K562 (cell line): Measurements from ENCODE around the gene RNU6-1. TPM values are rescaled to one million over a fixed set of nuclear protein-coding genes. Genes with fewer than 3 reads are reported as not detected.

Experiments used
- CHD2 ChIP-seq: IDR thresholded peaks from 2 replicates; pipeline ENCODE4 v1.6.1; 2011; ENCODE audit warnings: low read depth, low read length
- E2F3 ChIP-seq: fragments of 250-450 bp; sonication (Bioruptor Pico); IDR thresholded peaks from 2 replicates; pipeline ENCODE4 v1.4.0; 2020; ENCODE audit warnings: mild to moderate bottlenecking
- FOSL1 ChIP-seq: fragments of 200-800 bp; sonication (Bioruptor generic); conservative IDR thresholded peaks from 2 replicates; pipeline ENCODE4 v1.6.1; 2016; ENCODE audit warnings: missing genetic modification characterization, missing compliant biosample characterization
- PPARD ChIP-seq: fragments of 250-450 bp; sonication (Bioruptor Pico); IDR thresholded peaks from 2 replicates; pipeline ENCODE4 v1.8.0; 2022; ENCODE audit warnings: inconsistent platforms, mild to moderate bottlenecking, moderate library complexity
- PREB ChIP-seq: sonication (generic); formaldehyde crosslinking; IDR thresholded peaks from 2 replicates; pipeline ENCODE4 v1.8.1; 2023; ENCODE audit warnings: mild to moderate bottlenecking, missing genetic modification reagents
- RAD21 ChIP-seq, 2 experiments: fragments of 250-450 bp in 1 of 2; fragments of 450-650 bp in 1 of 2; sonication (Bioruptor Pico) in 1 of 2; formaldehyde crosslinking in 1 of 2; IDR thresholded peaks in 1 of 2; conservative IDR thresholded peaks in 1 of 2; 2 replicates each; pipeline versions ENCODE4 v1.4.0 to v1.8.0; 2020 to 2022; ENCODE audit warnings: mild to moderate bottlenecking in 2 of 2, moderate library complexity in 1 of 2
- RBM14 ChIP-seq: fragments of 200-400 bp; formaldehyde crosslinking; IDR thresholded peaks from 2 replicates; pipeline ENCODE4 v1.6.1; 2018; ENCODE audit warnings: low read depth, mild to moderate bottlenecking, low read length, moderate library complexity, borderline replicate concordance; ENCODE audit not compliant: insufficient read depth
- RNF219 ChIP-seq: fragments of 250-450 bp; sonication (Bioruptor Pico); IDR thresholded peaks from 2 replicates; pipeline ENCODE4 v1.5.0; 2022; ENCODE audit warnings: mild to moderate bottlenecking
- TAF7 ChIP-seq: fragments of 450-650 bp; IDR thresholded peaks from 2 replicates; pipeline ENCODE4 v1.6.1; 2016; ENCODE audit warnings: missing genetic modification characterization, missing compliant biosample characterization
- U2AF2 ChIP-seq: fragments of 200-400 bp; formaldehyde crosslinking; optimal IDR thresholded peaks from 2 replicates; pipeline ENCODE3; 2017; ENCODE audit warnings: low read depth, mild to moderate bottlenecking, low read length
- ZBTB26 ChIP-seq: fragments of 450-650 bp; formaldehyde crosslinking; IDR thresholded peaks from 2 replicates; pipeline ENCODE4 v1.4.0; 2022; ENCODE audit warnings: missing genetic modification characterization
- ZFP1 ChIP-seq: fragments of 450-650 bp; formaldehyde crosslinking; IDR thresholded peaks from 2 replicates; pipeline ENCODE4 v1.4.0; 2020; ENCODE audit warnings: mild to moderate bottlenecking, mixed read lengths
- ZNF165 ChIP-seq: fragments of 250-450 bp; sonication (Bioruptor Pico); IDR thresholded peaks from 2 replicates; pipeline ENCODE4 v1.4.0; 2020; ENCODE audit warnings: borderline replicate concordance
- ZNF785 ChIP-seq: fragments of 250-450 bp; sonication (Bioruptor Pico); IDR thresholded peaks from 2 replicates; pipeline ENCODE4 v1.4.0; 2020; ENCODE audit warnings: mild to moderate bottlenecking
- polyA plus RNA-seq, 8 experiments: library from polyadenylated mRNA; depleted of rRNA in 4 of 8; stranded (reverse) in 5 of 8; unstranded in 3 of 8; fragments of >200 nt; fragmentation: Nextera tagmentation in 2 of 8; fragmentation: Illumina TruSeq in 1 of 8; extraction: Ambion mirVana in 2 of 8; extraction: Trizol in 1 of 8; gene quantifications; 2 replicates each; pipeline versions ENCODE4 v1.2.1 to v1.2.3, GENCODE V29; 2011 to 2014; ENCODE audit warnings: inconsistent platforms in 1 of 8, missing spikeins in 1 of 8
- total RNA-seq, 7 experiments: library from RNA; depleted of rRNA in 6 of 7; stranded (reverse); fragments of >200 nt in 6 of 7; fragmentation: Illumina TruSeq in 2 of 7; extraction: Trizol in 2 of 7; gene quantifications; 2 replicates each; pipeline versions ENCODE4 v1.2.1 to v1.2.3, GENCODE V29; 2011 to 2021; ENCODE audit warnings: low replicate concordance in 1 of 7
- TF ChIP-seq, protein P1 (sequence below), 2 experiments: fragments of 450-650 bp; formaldehyde crosslinking in 1 of 2; IDR thresholded peaks; 2 replicates each; pipeline versions ENCODE4 v1.4.0 to v1.6.1; 2014 to 2020; ENCODE audit warnings: mild to moderate bottlenecking in 2 of 2, borderline replicate concordance in 1 of 2, low read depth in 1 of 2

Gene RNU6-1
- total and polyA plus RNA-seq, 9 of the 15 experiments (the other 6 are each of a cell fraction or from before 2014, with no cell fraction given), result not detected

GRCh38 chr15:67884514-67885174 lies 44.8 kb upstream of the RNU6-1 start (continued):
- TF ChIP-seq RBM14 (no peak), RNF219 (CRISPR knock-in tag) (no peak), PREB (CRISPR knock-in tag) (no peak), ZNF165 (no peak), PPARD (CRISPR knock-in tag) (no peak), CHD2 (peak; percentile 61; the same call in 1 of the 2 replicates), TAF7 (tag) (no peak), RAD21 (CRISPR knock-in tag; conservative IDR thresholded peaks at IDR 0.05 in 1 of 2, IDR thresholded peaks at IDR 0.05 in 1 of 2) (peak; percentile 16 to 25; a peak in 2 of 4 replicates), FOSL1 (tag) (no peak), E2F3 (CRISPR knock-in tag) (no peak), ZNF785 (no peak), U2AF2 (no peak), ZFP1 (no peak), ZBTB26 (CRISPR knock-in tag) (no peak)
- TF ChIP-seq, protein P1, sequence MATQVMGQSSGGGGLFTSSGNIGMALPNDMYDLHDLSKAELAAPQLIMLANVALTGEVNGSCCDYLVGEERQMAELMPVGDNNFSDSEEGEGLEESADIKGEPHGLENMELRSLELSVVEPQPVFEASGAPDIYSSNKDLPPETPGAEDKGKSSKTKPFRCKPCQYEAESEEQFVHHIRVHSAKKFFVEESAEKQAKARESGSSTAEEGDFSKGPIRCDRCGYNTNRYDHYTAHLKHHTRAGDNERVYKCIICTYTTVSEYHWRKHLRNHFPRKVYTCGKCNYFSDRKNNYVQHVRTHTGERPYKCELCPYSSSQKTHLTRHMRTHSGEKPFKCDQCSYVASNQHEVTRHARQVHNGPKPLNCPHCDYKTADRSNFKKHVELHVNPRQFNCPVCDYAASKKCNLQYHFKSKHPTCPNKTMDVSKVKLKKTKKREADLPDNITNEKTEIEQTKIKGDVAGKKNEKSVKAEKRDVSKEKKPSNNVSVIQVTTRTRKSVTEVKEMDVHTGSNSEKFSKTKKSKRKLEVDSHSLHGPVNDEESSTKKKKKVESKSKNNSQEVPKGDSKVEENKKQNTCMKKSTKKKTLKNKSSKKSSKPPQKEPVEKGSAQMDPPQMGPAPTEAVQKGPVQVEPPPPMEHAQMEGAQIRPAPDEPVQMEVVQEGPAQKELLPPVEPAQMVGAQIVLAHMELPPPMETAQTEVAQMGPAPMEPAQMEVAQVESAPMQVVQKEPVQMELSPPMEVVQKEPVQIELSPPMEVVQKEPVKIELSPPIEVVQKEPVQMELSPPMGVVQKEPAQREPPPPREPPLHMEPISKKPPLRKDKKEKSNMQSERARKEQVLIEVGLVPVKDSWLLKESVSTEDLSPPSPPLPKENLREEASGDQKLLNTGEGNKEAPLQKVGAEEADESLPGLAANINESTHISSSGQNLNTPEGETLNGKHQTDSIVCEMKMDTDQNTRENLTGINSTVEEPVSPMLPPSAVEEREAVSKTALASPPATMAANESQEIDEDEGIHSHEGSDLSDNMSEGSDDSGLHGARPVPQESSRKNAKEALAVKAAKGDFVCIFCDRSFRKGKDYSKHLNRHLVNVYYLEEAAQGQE (IDR thresholded peaks at IDR 0.05; ENCODE audit: borderline replicate concordance), result no peak
- TF ChIP-seq, protein P1 (CRISPR knock-in tag; IDR thresholded peaks at IDR 0.05; ENCODE audit: low read depth), result no peak
